DOHH2 (cell line): ENCODE results near the gene HSF2BP.

ENCODE experiments used
- H3F3A ChIP-seq: fragments of 200-600 bp; sonication (generic), shearing (Covaris generic); 2 replicates; pipeline ENCODE4 v1.6.0; 2016; ENCODE audit warnings: antibody characterized with exemption, mild to moderate bottlenecking; ENCODE audit not compliant: control insufficient read depth, insufficient read depth
- H3K27ac ChIP-seq: fragments of 200-600 bp; sonication (generic); 2 replicates; pipeline ENCODE4 v1.5.1; 2014; ENCODE audit warnings: low read depth, mild to moderate bottlenecking, low read length, moderate library complexity
- H3K27me3 ChIP-seq: fragments of 200-600 bp; sonication (generic); 2 replicates; pipeline ENCODE4 v1.6.1; 2014; ENCODE audit warnings: mild to moderate bottlenecking, low read length, mixed read lengths; ENCODE audit not compliant: control insufficient read depth
- H3K36me3 ChIP-seq: fragments of 200-600 bp; sonication (generic); 2 replicates; pipeline ENCODE4 v1.6.1; 2014; ENCODE audit warnings: mild to moderate bottlenecking, low read length, moderate library complexity, mixed read lengths; ENCODE audit not compliant: control insufficient read depth
- H3K4me1 ChIP-seq: fragments of 200-600 bp; sonication (generic); 2 replicates; pipeline ENCODE4 v1.6.1; 2014; ENCODE audit warnings: mild to moderate bottlenecking, low read length, mixed read lengths; ENCODE audit not compliant: control insufficient read depth
- H3K4me2 ChIP-seq: fragments of 200-600 bp; sonication (generic); 2 replicates; pipeline ENCODE4 v1.6.0; 2014; ENCODE audit warnings: mild to moderate bottlenecking, low read length, moderate library complexity
- H3K4me3 ChIP-seq: fragments of 200-600 bp; sonication (generic); 2 replicates; pipeline ENCODE4 v1.5.1; 2014; ENCODE audit warnings: mild to moderate bottlenecking, low read length, mixed read lengths
- H3K79me2 ChIP-seq: fragments of 200-600 bp; sonication (generic); 2 replicates; pipeline ENCODE4 v1.6.1; 2014; ENCODE audit warnings: mild to moderate bottlenecking, low read length, mixed read lengths; ENCODE audit not compliant: control insufficient read depth
- H3K9me2 ChIP-seq: fragments of 200-600 bp; sonication (generic); replicated peaks from 2 replicates; pipeline ENCODE4 v1.6.1; 2014; ENCODE audit warnings: mild to moderate bottlenecking, low read length, mixed read lengths; ENCODE audit not compliant: control insufficient read depth
- H3K9me3 ChIP-seq: fragments of 200-600 bp; sonication (generic); 2 replicates; pipeline ENCODE4 v1.6.1; 2014; ENCODE audit warnings: antibody characterized with exemption, low read length, mixed read lengths; ENCODE audit not compliant: control insufficient read depth, insufficient read depth
- H4K20me1 ChIP-seq: fragments of 200-600 bp; sonication (generic); 2 replicates; pipeline ENCODE4 v1.6.0; 2014; ENCODE audit warnings: low read depth, mild to moderate bottlenecking, antibody characterized with exemption, low read length, moderate library complexity; ENCODE audit not compliant: control insufficient read depth, insufficient read depth
- EZH2phosphoT487 ChIP-seq: fragments of 200-600 bp; sonication (generic); IDR thresholded peaks from 2 replicates; pipeline ENCODE4 v1.6.1; 2017; ENCODE audit warnings: borderline replicate concordance, mild to moderate bottlenecking, antibody characterized with exemption, low read length, moderate library complexity, mixed read lengths
- TF ChIP-seq, protein P1 (sequence below): fragments of 200-600 bp; sonication (generic); IDR thresholded peaks from one replicate; pipeline ENCODE4 v1.5.1; 2014; ENCODE audit warnings: antibody characterized with exemption, mild to moderate bottlenecking, low read depth, low read length; ENCODE audit not compliant: poor library complexity, severe bottlenecking

Gene HSF2BP

DNA sequence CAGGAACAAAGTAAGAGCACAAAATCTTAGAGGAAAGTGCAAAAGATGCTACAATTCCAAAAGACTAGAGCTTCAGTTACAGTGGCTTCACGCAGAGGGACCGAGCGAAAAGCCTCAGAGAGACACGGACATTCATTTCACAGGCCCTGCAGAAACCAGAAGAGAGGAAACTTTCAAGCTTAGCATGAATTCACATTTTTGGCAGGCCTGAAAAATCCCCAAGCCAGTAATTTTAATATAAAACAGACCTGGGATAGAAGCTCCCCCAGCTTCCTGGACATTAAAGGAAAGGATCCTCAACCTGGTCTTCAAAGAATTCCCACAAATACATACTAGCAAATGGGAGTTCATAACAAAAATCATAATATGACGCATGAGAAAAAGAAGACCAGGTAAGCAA is 66.2 kb downstream of the HSF2BP start:
- H3K9me3 ChIP-seq: no peaks in the 10 kb centered on the region
- H4K20me1 ChIP-seq: no peaks in the 10 kb centered on the region
- no peak overlapping the region for H3K4me2 ChIP-seq
- H3K27ac ChIP-seq: no peak overlapping the region
- H3K4me3 ChIP-seq: no peak overlapping the region
- H3K4me1 ChIP-seq: no peaks in the 10 kb centered on the region
- TF ChIP-seq, protein P1, sequence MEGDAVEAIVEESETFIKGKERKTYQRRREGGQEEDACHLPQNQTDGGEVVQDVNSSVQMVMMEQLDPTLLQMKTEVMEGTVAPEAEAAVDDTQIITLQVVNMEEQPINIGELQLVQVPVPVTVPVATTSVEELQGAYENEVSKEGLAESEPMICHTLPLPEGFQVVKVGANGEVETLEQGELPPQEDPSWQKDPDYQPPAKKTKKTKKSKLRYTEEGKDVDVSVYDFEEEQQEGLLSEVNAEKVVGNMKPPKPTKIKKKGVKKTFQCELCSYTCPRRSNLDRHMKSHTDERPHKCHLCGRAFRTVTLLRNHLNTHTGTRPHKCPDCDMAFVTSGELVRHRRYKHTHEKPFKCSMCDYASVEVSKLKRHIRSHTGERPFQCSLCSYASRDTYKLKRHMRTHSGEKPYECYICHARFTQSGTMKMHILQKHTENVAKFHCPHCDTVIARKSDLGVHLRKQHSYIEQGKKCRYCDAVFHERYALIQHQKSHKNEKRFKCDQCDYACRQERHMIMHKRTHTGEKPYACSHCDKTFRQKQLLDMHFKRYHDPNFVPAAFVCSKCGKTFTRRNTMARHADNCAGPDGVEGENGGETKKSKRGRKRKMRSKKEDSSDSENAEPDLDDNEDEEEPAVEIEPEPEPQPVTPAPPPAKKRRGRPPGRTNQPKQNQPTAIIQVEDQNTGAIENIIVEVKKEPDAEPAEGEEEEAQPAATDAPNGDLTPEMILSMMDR: no peak
- TF ChIP-seq EZH2phosphoT487: no peak
- H3K9me2 ChIP-seq: no peaks in the 10 kb centered on the region
- no peaks in the 10 kb centered on the region for H3K36me3 ChIP-seq
- peaks cover 17% of the 10 kb centered on the region for H3K27me3 ChIP-seq
- no peaks in the 10 kb centered on the region for H3F3A ChIP-seq
- H3K79me2 ChIP-seq: no peaks in the 10 kb centered on the region

DNA sequence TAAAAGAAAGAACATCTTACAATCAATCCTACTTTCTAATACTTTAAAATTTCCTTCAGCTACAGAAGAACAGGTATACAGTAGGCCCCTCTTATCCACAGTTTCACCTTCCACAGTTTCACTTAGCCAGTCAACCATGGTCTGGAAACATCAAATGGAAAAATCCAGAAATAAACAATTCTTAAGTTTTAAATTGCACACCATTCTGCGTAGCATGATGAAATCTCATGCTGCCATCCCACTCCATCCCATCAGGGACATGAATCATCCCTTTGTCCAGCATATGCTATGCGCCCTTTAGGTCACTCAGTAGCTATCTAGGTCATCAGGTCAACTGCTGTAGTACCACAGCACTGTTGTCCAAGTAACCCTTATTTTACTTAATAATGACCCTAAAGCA is 67.7 kb downstream of the HSF2BP start:
- no peak overlapping the region for H3K27ac ChIP-seq
- no peak overlapping the region for H3K4me2 ChIP-seq
- H3F3A ChIP-seq: no peaks in the 10 kb centered on the region
- no peaks in the 10 kb centered on the region for H3K9me3 ChIP-seq
- no peaks in the 10 kb centered on the region for H3K79me2 ChIP-seq
- no peaks in the 10 kb centered on the region for H3K36me3 ChIP-seq
- H3K4me3 ChIP-seq: no peak overlapping the region
- no peaks in the 10 kb centered on the region for H3K9me2 ChIP-seq
- H4K20me1 ChIP-seq: no peaks in the 10 kb centered on the region
- H3K27me3 ChIP-seq: peaks cover 17% of the 10 kb centered on the region
- H3K4me1 ChIP-seq: no peaks in the 10 kb centered on the region
- TF ChIP-seq, protein P1: no peak
- TF ChIP-seq EZH2phosphoT487: no peak

DNA sequence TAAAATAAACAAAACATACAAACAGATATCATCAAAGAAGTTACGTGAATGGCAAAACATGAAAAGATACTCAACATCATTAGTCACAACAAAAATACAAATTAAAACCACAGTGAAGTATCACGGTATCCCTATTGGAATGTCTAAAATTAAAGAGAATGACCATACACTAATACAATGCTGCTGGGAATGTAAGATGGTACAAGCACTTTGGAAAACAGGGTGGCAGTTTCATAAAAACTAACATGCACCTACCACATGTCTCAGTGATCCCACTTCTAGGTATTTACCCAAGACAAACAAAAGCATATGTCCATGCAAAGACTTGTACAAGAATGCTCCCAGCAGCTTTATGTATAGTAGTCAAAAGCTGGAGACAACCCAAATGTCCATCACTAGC is 69.1 kb downstream of the HSF2BP start:
- TF ChIP-seq, protein P1: no peak
- no peak for TF ChIP-seq EZH2phosphoT487
- no peaks in the 10 kb centered on the region for H3K9me3 ChIP-seq
- no peaks in the 10 kb centered on the region for H3K4me1 ChIP-seq

DNA sequence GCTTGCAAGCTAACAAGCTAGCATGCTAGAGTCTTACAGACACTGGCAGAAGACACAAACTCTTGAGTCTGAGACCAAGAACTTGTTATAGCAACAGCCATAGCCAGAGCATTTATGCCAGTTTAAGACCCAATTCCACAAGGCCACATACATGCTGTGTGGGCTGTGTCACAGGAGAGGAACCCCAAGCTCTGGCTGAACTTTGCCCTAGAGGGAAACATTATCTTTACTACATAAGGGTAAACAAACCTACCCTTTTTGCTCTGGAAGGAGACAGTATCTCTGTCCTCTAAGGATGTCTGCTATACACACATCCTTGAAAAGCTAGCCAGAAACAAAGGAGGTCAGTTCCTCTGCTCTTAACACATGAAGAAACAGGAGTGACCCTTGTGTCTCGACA is 70.3 kb downstream of the HSF2BP start:
- Histone ChIP-seq H3K4me2 (no peak overlapping the region), H3K36me3 (no peaks in the 10 kb centered on the region), H4K20me1 (no peaks in the 10 kb centered on the region), H3K27ac (no peak overlapping the region), H3K27me3 (peaks cover 9% of the 10 kb centered on the region), H3K9me3 (no peaks in the 10 kb centered on the region), H3K9me2 (no peaks in the 10 kb centered on the region), H3F3A (no peaks in the 10 kb centered on the region), H3K4me3 (no peak overlapping the region), H3K79me2 (no peaks in the 10 kb centered on the region), H3K4me1 (no peaks in the 10 kb centered on the region)
- TF ChIP-seq EZH2phosphoT487: no peak
- TF ChIP-seq, protein P1: no peak

More for the DNA sequence above, 69.1 kb downstream of the HSF2BP start:
- Histone ChIP-seq H3K27me3 (peaks cover 15% of the 10 kb centered on the region), H4K20me1 (no peaks in the 10 kb centered on the region), H3K36me3 (no peaks in the 10 kb centered on the region), H3K4me2 (no peak overlapping the region), H3K9me2 (no peaks in the 10 kb centered on the region), H3K27ac (no peak overlapping the region), H3K79me2 (no peaks in the 10 kb centered on the region), H3F3A (no peaks in the 10 kb centered on the region), H3K4me3 (no peak overlapping the region)
